Measurements from ENCODE around the gene ITGB1. TPM values are rescaled to one million over a fixed set of nuclear protein-coding genes. Genes with fewer than 3 reads are reported as not detected.

The ITGB1 gene
- total RNA-seq, 2 donors from 2014 or later, result 254 to 393 TPM

- Histone ChIP-seq H3K27me3 (no peaks in the 10 kb centered on the region), H3K9ac (ENCODE audit: low read depth in 2 of 2, low read length in 2 of 2) (peak overlapping the region in 1 of 2 donors; percentile 74), H3K4me1 (no peaks in the 10 kb centered on the region), H3K9me3 (no peaks in the 10 kb centered on the region), H3K36me3 (no peaks in the 10 kb centered on the region), H3K4me3 (no peak overlapping the region), H3K27ac (peak overlapping the region; percentile 68)
- TF ChIP-seq, protein P1, sequence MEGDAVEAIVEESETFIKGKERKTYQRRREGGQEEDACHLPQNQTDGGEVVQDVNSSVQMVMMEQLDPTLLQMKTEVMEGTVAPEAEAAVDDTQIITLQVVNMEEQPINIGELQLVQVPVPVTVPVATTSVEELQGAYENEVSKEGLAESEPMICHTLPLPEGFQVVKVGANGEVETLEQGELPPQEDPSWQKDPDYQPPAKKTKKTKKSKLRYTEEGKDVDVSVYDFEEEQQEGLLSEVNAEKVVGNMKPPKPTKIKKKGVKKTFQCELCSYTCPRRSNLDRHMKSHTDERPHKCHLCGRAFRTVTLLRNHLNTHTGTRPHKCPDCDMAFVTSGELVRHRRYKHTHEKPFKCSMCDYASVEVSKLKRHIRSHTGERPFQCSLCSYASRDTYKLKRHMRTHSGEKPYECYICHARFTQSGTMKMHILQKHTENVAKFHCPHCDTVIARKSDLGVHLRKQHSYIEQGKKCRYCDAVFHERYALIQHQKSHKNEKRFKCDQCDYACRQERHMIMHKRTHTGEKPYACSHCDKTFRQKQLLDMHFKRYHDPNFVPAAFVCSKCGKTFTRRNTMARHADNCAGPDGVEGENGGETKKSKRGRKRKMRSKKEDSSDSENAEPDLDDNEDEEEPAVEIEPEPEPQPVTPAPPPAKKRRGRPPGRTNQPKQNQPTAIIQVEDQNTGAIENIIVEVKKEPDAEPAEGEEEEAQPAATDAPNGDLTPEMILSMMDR (IDR thresholded peaks at IDR 0.05), result no peak
- no peak for DNase-seq
- intact Hi-C loops (cut with DNase I), result no loop called here
Measured at GRCh38 chr10:32970910-32971309, 12.9 kb upstream of the ITGB1 start.

DNA sequence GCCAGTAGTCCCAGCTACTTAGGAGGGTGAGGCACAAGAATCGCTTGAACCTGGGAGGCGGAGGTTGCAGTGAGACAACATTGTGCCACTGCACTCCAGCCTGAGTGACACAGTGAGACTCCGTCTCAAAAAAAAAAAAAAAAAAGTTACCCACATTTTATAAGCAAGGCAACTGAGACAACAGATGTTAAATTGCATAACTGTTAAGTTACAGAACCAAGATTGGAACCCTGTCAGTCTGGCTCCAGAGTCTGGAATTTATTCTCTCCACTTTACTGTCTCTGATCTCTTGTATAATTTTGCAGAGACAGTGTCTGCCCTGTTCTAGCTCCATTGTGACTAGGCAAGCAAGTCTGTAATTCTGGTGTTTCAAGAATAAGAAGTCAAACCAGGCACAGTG, 6.2 kb upstream of the ITGB1 start:
- H3K4me3 ChIP-seq, result no peak overlapping the region
- TF ChIP-seq, protein P1 (IDR thresholded peaks at IDR 0.05), result no peak
- no peaks in the 10 kb centered on the region for H3K9me3 ChIP-seq
- H3K27ac ChIP-seq, result no peak overlapping the region
- no peak for DNase-seq
- H3K9ac ChIP-seq (ENCODE audit: low read depth in 2 of 2, low read length in 2 of 2), result no peak overlapping the region
- intact Hi-C loops (cut with DNase I), result no loop called here
- H3K4me1 ChIP-seq, result no peaks in the 10 kb centered on the region
- no peaks in the 10 kb centered on the region for H3K27me3 ChIP-seq
- H3K36me3 ChIP-seq, result no peaks in the 10 kb centered on the region

GRCh38 chr10:32963096-32963495, 5.1 kb upstream of the ITGB1 start:
- H3K4me3 ChIP-seq, result no peak overlapping the region
- H3K4me1 ChIP-seq, result no peaks in the 10 kb centered on the region
- no peaks in the 10 kb centered on the region for H3K9me3 ChIP-seq
- TF ChIP-seq, protein P1 (IDR thresholded peaks at IDR 0.05), result no peak
- H3K27ac ChIP-seq, result peak overlapping the region; percentile 66
- no peaks in the 10 kb centered on the region for H3K36me3 ChIP-seq
- no peaks in the 10 kb centered on the region for H3K27me3 ChIP-seq
- no peak overlapping the region for H3K9ac ChIP-seq (ENCODE audit: low read depth in 2 of 2, low read length in 2 of 2)
- DNase-seq, result no peak
- intact Hi-C loops (cut with DNase I), result no loop called here

DNA sequence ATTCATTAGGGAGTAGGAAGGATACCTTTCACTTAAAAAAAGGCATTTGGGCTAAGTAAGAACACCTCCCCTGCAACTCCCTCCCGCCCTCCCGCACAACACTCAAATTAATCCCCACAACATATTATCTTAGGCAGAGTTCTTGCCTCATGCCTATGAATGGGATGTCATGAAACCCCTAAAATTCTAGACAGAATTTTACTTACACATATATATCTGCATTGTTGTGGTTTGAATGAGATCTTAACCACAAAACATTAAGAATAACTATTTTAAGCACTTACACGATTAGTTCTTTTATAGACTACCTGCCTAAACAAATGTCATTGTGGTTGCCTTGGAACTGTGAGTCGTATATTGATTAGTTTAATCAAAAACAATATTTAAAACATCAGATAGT, 4.5 kb upstream of the ITGB1 start:
- H3K27ac ChIP-seq, result peak overlapping the region; percentile 66
- H3K4me3 ChIP-seq, result no peak overlapping the region
- no peaks in the 10 kb centered on the region for H3K9me3 ChIP-seq
- no peaks in the 10 kb centered on the region for H3K27me3 ChIP-seq
- intact Hi-C loops (cut with DNase I), result no loop called here
- no peak overlapping the region for H3K9ac ChIP-seq (ENCODE audit: low read depth in 2 of 2, low read length in 2 of 2)
- no peak for DNase-seq
- TF ChIP-seq, protein P1 (IDR thresholded peaks at IDR 0.05), result no peak
- H3K36me3 ChIP-seq, result no peaks in the 10 kb centered on the region
- H3K4me1 ChIP-seq, result no peaks in the 10 kb centered on the region

DNA sequence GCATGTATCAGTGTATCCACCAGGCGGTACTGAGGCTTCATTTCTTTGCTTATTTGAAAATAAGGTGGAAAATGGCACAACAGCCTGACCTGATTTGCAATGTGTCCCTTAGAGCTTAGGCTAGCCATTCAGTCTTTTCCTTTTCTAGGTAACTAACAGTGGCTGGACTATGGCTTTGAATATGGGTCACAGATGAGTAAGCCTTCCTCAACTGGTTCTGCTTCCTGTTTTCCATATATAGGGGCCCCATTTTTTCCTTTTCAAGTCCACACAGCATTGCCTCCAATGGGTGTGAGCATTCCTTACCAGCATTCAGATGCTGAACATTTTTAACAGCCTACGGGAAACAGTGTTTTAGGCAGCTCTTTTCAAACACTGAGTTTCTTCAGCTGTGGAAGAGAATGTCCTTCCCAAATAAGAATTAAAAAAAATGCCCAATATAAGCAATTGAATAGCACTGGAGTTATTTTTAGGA, 3.9 kb upstream of the ITGB1 start:
- DNase-seq, result no peak
- no peak overlapping the region for H3K4me3 ChIP-seq
- TF ChIP-seq, protein P1 (IDR thresholded peaks at IDR 0.05), result no peak
- no peaks in the 10 kb centered on the region for H3K9me3 ChIP-seq
- intact Hi-C loops (cut with DNase I), result no loop called here
- no peaks in the 10 kb centered on the region for H3K36me3 ChIP-seq
- H3K9ac ChIP-seq (ENCODE audit: low read depth in 2 of 2, low read length in 2 of 2), result no peak overlapping the region
- H3K4me1 ChIP-seq, result no peaks in the 10 kb centered on the region
- H3K27me3 ChIP-seq, result no peaks in the 10 kb centered on the region
- peak overlapping the region; percentile 66 for H3K27ac ChIP-seq
